Progenitor cell of endocrine pancreas (in vitro differentiated cells): Measurements from ENCODE around the gene PSEN1. TPM values are rescaled to one million over a fixed set of nuclear protein-coding genes. Genes with fewer than 3 reads are reported as not detected.
A peak's percentile ranks its signal among the peaks of the same experiment; 100 is the strongest.

Experiments
- DNase-seq: peaks from one replicate; pipeline ENCODE4 v3.0.0; 2021; ENCODE audit warnings: low spot score; ENCODE audit not compliant: unreplicated experiment
- H3K27ac Mint-ChIP-seq: 2 replicates; pipeline ENCODE4 v1.8.0; 2021; ENCODE audit warnings: mild to moderate bottlenecking, moderate library complexity, mixed read lengths
- H3K27me3 Mint-ChIP-seq: 2 replicates; pipeline ENCODE4 v1.8.0; 2021; ENCODE audit warnings: mixed read lengths
- H3K36me3 Mint-ChIP-seq: 2 replicates; pipeline ENCODE4 v1.8.0; 2022; ENCODE audit warnings: mixed read lengths; ENCODE audit not compliant: insufficient read depth
- H3K4me1 Mint-ChIP-seq: 2 replicates; pipeline ENCODE4 v1.8.0; 2021; ENCODE audit warnings: low read depth, mixed read lengths
- H3K4me3 Mint-ChIP-seq: 2 replicates; pipeline ENCODE4 v1.8.0; 2021; ENCODE audit warnings: low read depth, mild to moderate bottlenecking, moderate library complexity, mixed read lengths
- H3K9me3 Mint-ChIP-seq: 2 replicates; pipeline ENCODE4 v1.8.0; 2021; ENCODE audit warnings: low read depth, mixed read lengths
- total RNA-seq: library from RNA; stranded (reverse); gene quantifications from 2 replicates; pipeline ENCODE4 v1.2.1, GENCODE V29; 2021
- TF ChIP-seq, protein P1 (sequence below): fragments of 200-600 bp; sonication (generic); IDR thresholded peaks from one replicate; pipeline ENCODE4 v1.5.0; 2021; ENCODE audit warnings: antibody characterized with exemption, mild to moderate bottlenecking; ENCODE audit not compliant: unreplicated experiment

Gene PSEN1
- total RNA-seq, 1 donor from 2014 or later: 61.7 TPM

- Mint-ChIP-seq H3K4me3 (no peak overlapping the region), H3K27ac (no peak overlapping the region), H3K27me3 (peaks cover 7% of the 10 kb centered on the region), H3K4me1 (peaks cover 4% of the 10 kb centered on the region), H3K36me3 (no peaks in the 10 kb centered on the region), H3K9me3 (no peaks in the 10 kb centered on the region)
- TF ChIP-seq, protein P1, sequence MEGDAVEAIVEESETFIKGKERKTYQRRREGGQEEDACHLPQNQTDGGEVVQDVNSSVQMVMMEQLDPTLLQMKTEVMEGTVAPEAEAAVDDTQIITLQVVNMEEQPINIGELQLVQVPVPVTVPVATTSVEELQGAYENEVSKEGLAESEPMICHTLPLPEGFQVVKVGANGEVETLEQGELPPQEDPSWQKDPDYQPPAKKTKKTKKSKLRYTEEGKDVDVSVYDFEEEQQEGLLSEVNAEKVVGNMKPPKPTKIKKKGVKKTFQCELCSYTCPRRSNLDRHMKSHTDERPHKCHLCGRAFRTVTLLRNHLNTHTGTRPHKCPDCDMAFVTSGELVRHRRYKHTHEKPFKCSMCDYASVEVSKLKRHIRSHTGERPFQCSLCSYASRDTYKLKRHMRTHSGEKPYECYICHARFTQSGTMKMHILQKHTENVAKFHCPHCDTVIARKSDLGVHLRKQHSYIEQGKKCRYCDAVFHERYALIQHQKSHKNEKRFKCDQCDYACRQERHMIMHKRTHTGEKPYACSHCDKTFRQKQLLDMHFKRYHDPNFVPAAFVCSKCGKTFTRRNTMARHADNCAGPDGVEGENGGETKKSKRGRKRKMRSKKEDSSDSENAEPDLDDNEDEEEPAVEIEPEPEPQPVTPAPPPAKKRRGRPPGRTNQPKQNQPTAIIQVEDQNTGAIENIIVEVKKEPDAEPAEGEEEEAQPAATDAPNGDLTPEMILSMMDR: no peak
- DNase-seq: no peak
These were observed 131.2 kb downstream of the PSEN1 start for GRCh38 chr14:73267474-73267873.

- H3K4me3 Mint-ChIP-seq: peak overlapping the region; percentile 67
- H3K36me3 Mint-ChIP-seq: no peaks in the 10 kb centered on the region
- H3K27ac Mint-ChIP-seq: peak overlapping the region; percentile 49
- H3K4me1 Mint-ChIP-seq: peaks cover 4% of the 10 kb centered on the region
- peak; percentile 37 for DNase-seq
- no peaks in the 10 kb centered on the region for H3K9me3 Mint-ChIP-seq
- TF ChIP-seq, protein P1: no peak
- H3K27me3 Mint-ChIP-seq: peaks cover 7% of the 10 kb centered on the region
These were observed 133.6 kb downstream of the PSEN1 start for GRCh38 chr14:73269729-73270531.

GRCh38 chr14:73272393-73272792 lies 136.1 kb downstream of the PSEN1 start:
- TF ChIP-seq, protein P1: no peak
- Mint-ChIP-seq H3K9me3 (no peaks in the 10 kb centered on the region), H3K36me3 (peaks cover 9% of the 10 kb centered on the region), H3K4me1 (peaks cover 4% of the 10 kb centered on the region), H3K27ac (no peak overlapping the region), H3K27me3 (peaks cover 7% of the 10 kb centered on the region), H3K4me3 (no peak overlapping the region)
- no peak for DNase-seq

Other genes with a start within 250 kb of the PSEN1 start
- gene DPF3, start 242.4 kb upstream of the PSEN1 start, total RNA-seq: 2.2 and 3.0 TPM in 2 replicates
- gene DCAF4, start 210.0 kb upstream of the PSEN1 start, total RNA-seq: 17.8 and 18.6 TPM in 2 replicates
- 30.7 and 30.9 TPM in 2 replicates for gene ZFYVE1, start 109.4 kb upstream of the PSEN1 start, total RNA-seq
- gene RBM25, start 78.0 kb upstream of the PSEN1 start, total RNA-seq: 133 and 135 TPM in 2 replicates
- 2.0 and 2.7 TPM in 2 replicates for gene PAPLN, start 101.0 kb downstream of the PSEN1 start, total RNA-seq